GM12878 (cell line): Measurements from ENCODE around the gene CC2D2B. TPM values are rescaled to one million over a fixed set of nuclear protein-coding genes. Genes with fewer than 3 reads are reported as not detected.

Source experiments
- ATAC-seq: fragments of 200-7000 bp; cut with Tn5 transposase; 3 replicates; pipeline ENCODE4 v1.9.1; 2020; ENCODE audit warnings: mild to moderate bottlenecking, moderate library complexity
- BruUV-seq: library from RNA; stranded (reverse); fragments of 400-500 nt; replicated peaks from 2 replicates; lab custom pipeline; 2021; lab: Mats Ljungman, UMichigan
- CTCF ChIA-PET: fragments of 300-600 bp; sonication (Branson Sonifier 250); formaldehyde crosslinking; extraction: SDS; loops from one replicate; lab custom pipeline; 2021; ENCODE audit warnings: inconsistent platforms; lab: Yijun Ruan, JAX
- POLR2A ChIA-PET: fragments of 350-600 bp; formaldehyde crosslinking; extraction: SDS; loops from one replicate; lab custom pipeline; 2021; ENCODE audit warnings: inconsistent platforms; lab: Charles Lee
- RAD21 ChIA-PET: fragments of 300-600 bp; sonication (Branson Sonifier 250); formaldehyde crosslinking; loops from one replicate; lab custom pipeline; 2023; ENCODE audit warnings: antibody characterized with exemption; ENCODE audit not compliant: unreplicated experiment; lab: Charles Lee
- SMC1A ChIA-PET: fragments of 300-600 bp; sonication (Branson Sonifier 250); formaldehyde crosslinking; loops from one replicate; lab custom pipeline; 2023; ENCODE audit not compliant: unreplicated experiment, uncharacterized antibody; lab: Charles Lee
- DNase-seq: peaks from one replicate; pipeline ENCODE4 v3.0.0-alpha.2; 2011; ENCODE audit warnings: low read depth, low spot score
- FAIRE-seq: peaks from 3 replicates; lab custom pipeline; 2011; peaks lifted over from hg19 to GRCh38; lab: Jason Lieb, UNC
- H2AFZ ChIP-seq: 2 replicates; pipeline ENCODE4 v1.6.0; 2011; ENCODE audit warnings: low read depth, low read length, control low read depth; ENCODE audit not compliant: control insufficient read depth
- H3K27ac ChIP-seq: 2 replicates; pipeline ENCODE4 v1.5.1; 2011; ENCODE audit warnings: control low read depth; ENCODE audit not compliant: control insufficient read depth, insufficient read depth
- H3K27me3 ChIP-seq, 2 experiments: replicated peaks in 1 of 2; 2 replicates each; pipeline versions ENCODE4 v1.6.0 to v1.6.1; 2011; ENCODE audit warnings: low read length in 1 of 2; ENCODE audit not compliant: control insufficient read depth in 2 of 2, insufficient read depth in 2 of 2
- H3K36me3 ChIP-seq, 2 experiments: 2 replicates each; pipeline ENCODE4 v1.5.1; 2011; ENCODE audit warnings: low read length in 1 of 2; ENCODE audit not compliant: control insufficient read depth in 2 of 2, insufficient read depth in 2 of 2
- H3K4me1 ChIP-seq: 2 replicates; pipeline ENCODE4 v1.6.1; 2011; ENCODE audit warnings: mild to moderate bottlenecking, low read length, moderate library complexity, mixed read lengths; ENCODE audit not compliant: control insufficient read depth, insufficient read depth
- H3K4me2 ChIP-seq: 2 replicates; pipeline ENCODE4 v1.6.0; 2011; ENCODE audit warnings: control low read depth; ENCODE audit not compliant: control insufficient read depth, insufficient read depth
- H3K4me3 ChIP-seq: fragments of 200-600 bp; sonication (generic); 2 replicates; pipeline ENCODE4 v1.5.1; 2016
- H3K79me2 ChIP-seq: 2 replicates; pipeline ENCODE4 v1.6.0; 2011; ENCODE audit warnings: low read length; ENCODE audit not compliant: control insufficient read depth, insufficient read depth
- H3K9ac ChIP-seq: 2 replicates; pipeline ENCODE4 v1.8.0; 2011; ENCODE audit warnings: low read length, control low read depth, mixed read lengths; ENCODE audit not compliant: control insufficient read depth, insufficient read depth
- H3K9me3 ChIP-seq: replicated peaks from 3 replicates; pipeline ENCODE4 v1.5.1; 2011; ENCODE audit warnings: mild to moderate bottlenecking, low read length; ENCODE audit not compliant: control insufficient read depth, insufficient read depth
- H4K20me1 ChIP-seq: 2 replicates; pipeline ENCODE4 v1.6.0; 2011; ENCODE audit not compliant: control insufficient read depth, insufficient read depth
- BRCA1 ChIP-seq: IDR thresholded peaks from 2 replicates; pipeline ENCODE4 v1.6.1; 2011; ENCODE audit warnings: low read depth, low read length, improper control_type of control experiment
- CREB1 ChIP-seq: IDR thresholded peaks from 2 replicates; pipeline ENCODE4 v1.6.1; 2012; ENCODE audit warnings: low read depth, mild to moderate bottlenecking, inconsistent platforms
- E4F1 ChIP-seq: fragments of 450-650 bp; IDR thresholded peaks from 2 replicates; pipeline ENCODE4 v1.6.1; 2018; ENCODE audit warnings: borderline replicate concordance, mild to moderate bottlenecking; ENCODE audit not compliant: partially characterized antibody
- EGR1 ChIP-seq, 2 experiments: IDR thresholded peaks; 1 replicate in 1 of 2; 2 replicates in 1 of 2; pipeline ENCODE4 v1.6.1; 2011 to 2012; ENCODE audit warnings: low read depth in 2 of 2, low read length in 2 of 2, borderline replicate concordance in 1 of 2, mild to moderate bottlenecking in 1 of 2, moderate library complexity in 1 of 2
- GABPA ChIP-seq: IDR thresholded peaks from 2 replicates; pipeline ENCODE4 v1.6.1; 2014; ENCODE audit warnings: antibody characterized with exemption, low read depth, mild to moderate bottlenecking, inconsistent platforms
- NFIC ChIP-seq: IDR thresholded peaks from 2 replicates; pipeline ENCODE4 v1.6.1; 2012; ENCODE audit warnings: low read depth, mild to moderate bottlenecking, inconsistent platforms, low read length, moderate library complexity
- NR2F1 ChIP-seq: fragments of 450-650 bp; conservative IDR thresholded peaks from 2 replicates; pipeline ENCODE4 v1.6.1; 2017; ENCODE audit warnings: mild to moderate bottlenecking
- PML ChIP-seq: IDR thresholded peaks from 2 replicates; pipeline ENCODE4 v1.6.1; 2012; ENCODE audit warnings: low read length, inconsistent platforms
- RAD21 ChIP-seq: IDR thresholded peaks from 2 replicates; pipeline ENCODE4 v1.6.1; 2011; ENCODE audit warnings: mild to moderate bottlenecking, low read depth, low read length, moderate library complexity; ENCODE audit not compliant: insufficient read depth
- RBBP5 ChIP-seq: fragments of 200-600 bp; sonication (generic); conservative IDR thresholded peaks from 2 replicates; pipeline ENCODE4 v1.6.1; 2016
- TAF1 ChIP-seq: IDR thresholded peaks from 2 replicates; pipeline ENCODE4 v1.6.1; 2011; ENCODE audit warnings: mild to moderate bottlenecking, low read depth, low read length, borderline replicate concordance
- ZNF24 ChIP-seq: fragments of 450-650 bp; IDR thresholded peaks from 2 replicates; pipeline ENCODE4 v1.6.1; 2017; ENCODE audit warnings: antibody characterized with exemption, mild to moderate bottlenecking
- ZNF622 ChIP-seq: fragments of 450-650 bp; IDR thresholded peaks from 2 replicates; pipeline ENCODE4 v1.6.1; 2017; ENCODE audit warnings: mild to moderate bottlenecking, inconsistent platforms
- WGBS: methylation state at CpG from one replicate; pipeline ENCODE4 v1.1.6; 2016; ENCODE audit warnings: low lambda C conversion rate; ENCODE audit not compliant: insufficient replicate concordance, insufficient coverage; ENCODE audit errors: missing lambda C conversion rate; 5-methylcytosine and 5-hydroxymethylcytosine counted together
- in situ Hi-C: fragments of 300-500 bp; cut with MboI; formaldehyde crosslinking; loops from 9 replicates; pipeline ENCODE4 v1.14.3; 2018; ENCODE audit warnings: mixed read lengths
- intact Hi-C: fragments of 100-400 bp; cut with micrococcal nuclease; formaldehyde crosslinking; loops from one replicate; pipeline ENCODE4 v1.14.2; 2022; ENCODE audit not compliant: unreplicated experiment
- polyA plus RNA-seq, 11 experiments: library from polyadenylated mRNA; depleted of rRNA in 4 of 11; unstranded in 6 of 11; stranded (reverse) in 5 of 11; fragments of >200 nt; fragmentation: Nextera tagmentation in 4 of 11; fragmentation: Illumina TruSeq in 1 of 11; extraction: Ambion mirVana in 4 of 11; extraction: Trizol in 1 of 11; gene quantifications; 1 replicate in 1 of 11; 2 replicates in 10 of 11; pipeline versions ENCODE4 v1.2.1 to v1.2.3, GENCODE V29; 2011 to 2016; ENCODE audit warnings: inconsistent platforms in 2 of 11, missing spikeins in 2 of 11, low read depth in 1 of 11
- total RNA-seq, 4 experiments: library from RNA; depleted of rRNA in 3 of 4; stranded (reverse); fragments of >200 nt in 3 of 4; fragmentation: Illumina TruSeq in 1 of 4; extraction: Trizol in 1 of 4; gene quantifications; 2 replicates each; pipeline versions ENCODE4 v1.2.1 to v1.2.3, GENCODE V29; 2013 to 2021

The CC2D2B gene
- total and polyA plus RNA-seq, 10 of the 15 experiments (the other 5 are each of a cell fraction or from before 2014, with no cell fraction given) = 0.42 to 2.8 (median 0.78) TPM

- in situ Hi-C loops (loop anchor here (5.0 to 10.0 kb wide), 3 partner anchors 200 to 302 kb away; no protein-coding TSS in a partner anchor), intact Hi-C loops (no loop called here)
- no peak for DNase-seq
- Histone ChIP-seq H3K27me3 (no peaks in the 10 kb centered on the region), H3K36me3 (no peaks in the 10 kb centered on the region), H3K79me2 (no peaks in the 10 kb centered on the region), H3K4me3 (no peak overlapping the region), H3K27ac (no peak overlapping the region), H2AFZ (no peak overlapping the region), H3K9ac (no peak overlapping the region), H3K9me3 (no peaks in the 10 kb centered on the region), H3K4me2 (no peak overlapping the region), H3K4me1 (no peaks in the 10 kb centered on the region)
- 92% methylated on average over 2 of the region's 2 CpGs for WGBS
- FAIRE-seq = no peak
- ChIA-PET CTCF (interaction anchor here (0.6 to 1.7 kb wide), 3 partner anchors 9 to 311 kb away, joined by 3 to 4 read pairs (median 4); no protein-coding TSS in a partner anchor), POLR2A (no interaction called here)
- no peak for ATAC-seq
- no peak for TF ChIP-seq ZNF622
- no peak for TF ChIP-seq TAF1
- no peak for TF ChIP-seq PML
- no peak for TF ChIP-seq NR2F1
- no peak for TF ChIP-seq EGR1 (IDR thresholded peaks at IDR 0.05; ENCODE audit: borderline replicate concordance in 1 of 2, low read depth in 2 of 2, low read length in 2 of 2)
- no peak for TF ChIP-seq RBBP5
- no peak for TF ChIP-seq E4F1
- TF ChIP-seq CREB1 = no peak
- no peak for TF ChIP-seq GABPA
- no peak for TF ChIP-seq ZNF24
- TF ChIP-seq RAD21 = no peak
- no peak for TF ChIP-seq NFIC
- no peak for TF ChIP-seq BRCA1
- TF ChIP-seq, all 136 proteins: peak for 0
- ChIA-PET RAD21 (no interaction called here), SMC1A (interaction anchor here (1.0 to 1.6 kb wide), 3 partner anchors 9 to 32 kb away, joined by 3 to 4 read pairs (median 3); no protein-coding TSS in a partner anchor)
- no peaks in the 10 kb centered on the region for H4K20me1 ChIP-seq
- BruUV-seq = no TSS peak
Measured at GRCh38 chr10:96022739-96023138, 115.0 kb downstream of the CC2D2B start.
